Panc1 (cell line): ENCODE data around the gene URGCP. TPM values are rescaled to one million over a fixed set of nuclear protein-coding genes. Genes with fewer than 3 reads are reported as not detected.

Experiments
- ATAC-seq: fragments of 200-7000 bp; cut with Tn5 transposase; 2 replicates; pipeline ENCODE4 v1.9.1; 2020; ENCODE audit warnings: mild to moderate bottlenecking, moderate library complexity
- BruUV-seq: library from RNA; stranded (reverse); fragments of 400-500 nt; replicated peaks from 2 replicates; lab custom pipeline; 2021; lab: Mats Ljungman, UMichigan
- CTCF ChIA-PET: fragments of 300-600 bp; sonication (Branson Sonifier 250); formaldehyde crosslinking; loops from one replicate; lab custom pipeline; 2022; ENCODE audit warnings: antibody characterized with exemption; lab: Charles Lee
- POLR2A ChIA-PET: fragments of 300-600 bp; sonication (Branson Sonifier 250); formaldehyde crosslinking; loops from one replicate; lab custom pipeline; 2022; ENCODE audit warnings: antibody characterized with exemption; lab: Charles Lee
- DNase-seq: peaks from one replicate; pipeline ENCODE4 v3.0.0-alpha.2; 2010; ENCODE audit warnings: low read depth, low spot score
- H3K27ac ChIP-seq: 2 replicates; pipeline ENCODE4 v1.5.1; 2011; ENCODE audit warnings: mild to moderate bottlenecking, low read length, inconsistent platforms
- H3K27me3 ChIP-seq: fragments of 200-500 bp; sonication (Bioruptor generic); 2 replicates; pipeline ENCODE4 v1.6.0; 2014; ENCODE audit warnings: low read length, inconsistent platforms; ENCODE audit not compliant: control insufficient read depth, insufficient read depth
- H3K36me3 ChIP-seq: fragments of 200-500 bp; sonication (Bioruptor generic); 2 replicates; pipeline ENCODE4 v1.5.1; 2014; ENCODE audit warnings: inconsistent platforms, mild to moderate bottlenecking, low read length, moderate library complexity; ENCODE audit not compliant: control insufficient read depth, insufficient read depth
- H3K4me1 ChIP-seq: 2 replicates; pipeline ENCODE4 v1.5.1; 2011; ENCODE audit warnings: inconsistent platforms, mild to moderate bottlenecking, low read length, moderate library complexity; ENCODE audit not compliant: control insufficient read depth, insufficient read depth
- H3K4me3 ChIP-seq, 2 experiments: 2 replicates each; pipeline ENCODE4 v1.5.1; 2011 to 2012; ENCODE audit warnings: low read depth in 2 of 2, low read length in 2 of 2, mild to moderate bottlenecking in 2 of 2, inconsistent platforms in 1 of 2, moderate library complexity in 1 of 2
- H3K9me3 ChIP-seq: fragments of 200-500 bp; sonication (Bioruptor generic); 2 replicates; pipeline ENCODE4 v1.5.1; 2014; ENCODE audit warnings: low read depth, mild to moderate bottlenecking, inconsistent platforms, low read length, moderate library complexity; ENCODE audit not compliant: control insufficient read depth, insufficient read depth
- POLR2AphosphoS5 ChIP-seq: IDR thresholded peaks from 2 replicates; pipeline ENCODE4 v1.6.1; 2012; ENCODE audit warnings: mild to moderate bottlenecking, low read depth, low read length, moderate library complexity
- SIN3A ChIP-seq: IDR thresholded peaks from 2 replicates; pipeline ENCODE4 v1.6.1; 2012; ENCODE audit warnings: low read depth, mild to moderate bottlenecking, low read length, moderate library complexity, borderline replicate concordance; ENCODE audit not compliant: insufficient read depth
- TCF7L2 ChIP-seq: IDR thresholded peaks from 2 replicates; pipeline ENCODE4 v1.6.1; 2011; ENCODE audit warnings: mild to moderate bottlenecking, low read depth, low read length, inconsistent platforms
- in situ Hi-C: cut with HindIII; loops from 2 replicates; pipeline ENCODE4 v1.10.0; 2016; ENCODE audit warnings: low sequenced_read_pairs, low pct_unique_long_range_greater_than_20kb
- intact Hi-C: fragments of 100-400 bp; cut with micrococcal nuclease; formaldehyde crosslinking; loops from one replicate; pipeline ENCODE4 v1.10.0; 2022; ENCODE audit not compliant: unreplicated experiment
- total RNA-seq: library from RNA; stranded (reverse); gene quantifications from one replicate; pipeline ENCODE4 v1.2.1, GENCODE V29; 2021; ENCODE audit not compliant: unreplicated experiment
- TF ChIP-seq, protein P1 (sequence below), 2 experiments: IDR thresholded peaks; 2 replicates each; pipeline ENCODE4 v1.6.1; 2011 to 2012; ENCODE audit warnings: low read depth in 2 of 2, control low read depth in 1 of 2, low read length in 1 of 2, mild to moderate bottlenecking in 1 of 2, moderate library complexity in 1 of 2; ENCODE audit not compliant: insufficient read depth in 1 of 2
- TF ChIP-seq, protein P2 (sequence below): fragments of 450-650 bp; IDR thresholded peaks from 2 replicates; pipeline ENCODE4 v1.5.1; 2017; ENCODE audit warnings: mild to moderate bottlenecking

The URGCP gene
- total RNA-seq, 1 experiment from 2014 or later, result 34.3 TPM

DNA sequence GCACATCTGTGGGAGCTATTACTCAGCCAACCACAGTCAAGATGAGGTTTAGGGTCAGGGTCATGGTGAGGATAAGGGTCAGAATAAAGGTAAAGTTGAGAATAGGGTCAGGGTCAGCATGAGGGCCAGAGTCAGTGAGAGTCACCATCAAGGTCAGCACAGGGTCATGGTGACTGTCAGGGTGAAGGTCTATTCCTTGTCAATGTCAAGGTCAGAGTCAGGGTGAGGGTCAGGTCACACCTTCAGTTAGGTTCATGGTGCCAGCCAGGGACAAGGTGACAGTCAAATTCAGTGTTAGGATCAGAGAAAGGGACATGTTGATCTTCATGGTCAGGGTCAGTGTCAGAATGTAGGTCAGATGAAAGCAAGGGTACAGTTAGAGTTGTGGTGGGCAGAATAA lies 51.2 kb downstream of the URGCP start:
- Histone ChIP-seq H3K4me3 (no peak overlapping the region), H3K9me3 (no peaks in the 10 kb centered on the region), H3K4me1 (no peaks in the 10 kb centered on the region), H3K27ac (no peak overlapping the region), H3K36me3 (no peaks in the 10 kb centered on the region), H3K27me3 (no peaks in the 10 kb centered on the region)
- POLR2A ChIA-PET, result no interaction called here
- in situ Hi-C loops, result no loop called here
- intact Hi-C loops, result no loop called here
- BruUV-seq, result no TSS peak
- TF ChIP-seq TCF7L2 (no peak), SIN3A (no peak), POLR2AphosphoS5 (no peak)
- TF ChIP-seq, protein P1, sequence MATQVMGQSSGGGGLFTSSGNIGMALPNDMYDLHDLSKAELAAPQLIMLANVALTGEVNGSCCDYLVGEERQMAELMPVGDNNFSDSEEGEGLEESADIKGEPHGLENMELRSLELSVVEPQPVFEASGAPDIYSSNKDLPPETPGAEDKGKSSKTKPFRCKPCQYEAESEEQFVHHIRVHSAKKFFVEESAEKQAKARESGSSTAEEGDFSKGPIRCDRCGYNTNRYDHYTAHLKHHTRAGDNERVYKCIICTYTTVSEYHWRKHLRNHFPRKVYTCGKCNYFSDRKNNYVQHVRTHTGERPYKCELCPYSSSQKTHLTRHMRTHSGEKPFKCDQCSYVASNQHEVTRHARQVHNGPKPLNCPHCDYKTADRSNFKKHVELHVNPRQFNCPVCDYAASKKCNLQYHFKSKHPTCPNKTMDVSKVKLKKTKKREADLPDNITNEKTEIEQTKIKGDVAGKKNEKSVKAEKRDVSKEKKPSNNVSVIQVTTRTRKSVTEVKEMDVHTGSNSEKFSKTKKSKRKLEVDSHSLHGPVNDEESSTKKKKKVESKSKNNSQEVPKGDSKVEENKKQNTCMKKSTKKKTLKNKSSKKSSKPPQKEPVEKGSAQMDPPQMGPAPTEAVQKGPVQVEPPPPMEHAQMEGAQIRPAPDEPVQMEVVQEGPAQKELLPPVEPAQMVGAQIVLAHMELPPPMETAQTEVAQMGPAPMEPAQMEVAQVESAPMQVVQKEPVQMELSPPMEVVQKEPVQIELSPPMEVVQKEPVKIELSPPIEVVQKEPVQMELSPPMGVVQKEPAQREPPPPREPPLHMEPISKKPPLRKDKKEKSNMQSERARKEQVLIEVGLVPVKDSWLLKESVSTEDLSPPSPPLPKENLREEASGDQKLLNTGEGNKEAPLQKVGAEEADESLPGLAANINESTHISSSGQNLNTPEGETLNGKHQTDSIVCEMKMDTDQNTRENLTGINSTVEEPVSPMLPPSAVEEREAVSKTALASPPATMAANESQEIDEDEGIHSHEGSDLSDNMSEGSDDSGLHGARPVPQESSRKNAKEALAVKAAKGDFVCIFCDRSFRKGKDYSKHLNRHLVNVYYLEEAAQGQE (IDR thresholded peaks at IDR 0.05; ENCODE audit: insufficient read depth in 1 of 2, low read depth in 2 of 2, low read length in 1 of 2), result no peak
- TF ChIP-seq, protein P2, sequence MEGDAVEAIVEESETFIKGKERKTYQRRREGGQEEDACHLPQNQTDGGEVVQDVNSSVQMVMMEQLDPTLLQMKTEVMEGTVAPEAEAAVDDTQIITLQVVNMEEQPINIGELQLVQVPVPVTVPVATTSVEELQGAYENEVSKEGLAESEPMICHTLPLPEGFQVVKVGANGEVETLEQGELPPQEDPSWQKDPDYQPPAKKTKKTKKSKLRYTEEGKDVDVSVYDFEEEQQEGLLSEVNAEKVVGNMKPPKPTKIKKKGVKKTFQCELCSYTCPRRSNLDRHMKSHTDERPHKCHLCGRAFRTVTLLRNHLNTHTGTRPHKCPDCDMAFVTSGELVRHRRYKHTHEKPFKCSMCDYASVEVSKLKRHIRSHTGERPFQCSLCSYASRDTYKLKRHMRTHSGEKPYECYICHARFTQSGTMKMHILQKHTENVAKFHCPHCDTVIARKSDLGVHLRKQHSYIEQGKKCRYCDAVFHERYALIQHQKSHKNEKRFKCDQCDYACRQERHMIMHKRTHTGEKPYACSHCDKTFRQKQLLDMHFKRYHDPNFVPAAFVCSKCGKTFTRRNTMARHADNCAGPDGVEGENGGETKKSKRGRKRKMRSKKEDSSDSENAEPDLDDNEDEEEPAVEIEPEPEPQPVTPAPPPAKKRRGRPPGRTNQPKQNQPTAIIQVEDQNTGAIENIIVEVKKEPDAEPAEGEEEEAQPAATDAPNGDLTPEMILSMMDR, result no peak
- no peak for DNase-seq
- no peak for ATAC-seq
- CTCF ChIA-PET, result interaction anchor here (0.7 kb wide), 1 partner anchor 79 kb away, joined by 7 read pairs; no protein-coding TSS in a partner anchor

DNA sequence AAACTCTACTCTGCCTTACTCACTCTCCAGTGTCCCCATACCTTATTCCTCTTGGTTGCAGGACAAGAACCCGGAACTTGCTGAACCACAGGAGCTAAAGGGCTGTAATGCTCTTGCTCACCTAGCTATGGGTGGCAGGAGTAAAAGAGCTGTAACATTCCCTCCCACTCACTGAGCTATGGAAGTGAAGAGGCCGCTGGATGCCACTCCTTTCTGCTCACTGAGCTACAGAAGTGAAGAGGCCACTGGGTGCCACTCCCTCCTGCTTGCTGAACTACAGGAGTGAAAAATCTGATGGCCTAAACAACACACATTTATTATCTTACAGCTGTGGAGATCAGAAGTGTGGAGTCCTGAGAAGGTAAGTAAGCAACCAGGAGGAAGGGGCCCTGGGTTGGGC lies 54.6 kb downstream of the URGCP start:
- Histone ChIP-seq H3K4me3 (no peak overlapping the region), H3K36me3 (no peaks in the 10 kb centered on the region), H3K27me3 (no peaks in the 10 kb centered on the region), H3K4me1 (no peaks in the 10 kb centered on the region), H3K9me3 (no peaks in the 10 kb centered on the region), H3K27ac (no peak overlapping the region)
- ATAC-seq (no peak), DNase-seq (no peak)
- ChIA-PET CTCF (no interaction called here), POLR2A (no interaction called here)
- intact Hi-C loops, result no loop called here
- in situ Hi-C loops, result no loop called here
- TF ChIP-seq, protein P1 (IDR thresholded peaks at IDR 0.05; ENCODE audit: insufficient read depth in 1 of 2, low read depth in 2 of 2, low read length in 1 of 2), result no peak
- TF ChIP-seq POLR2AphosphoS5, result no peak
- TF ChIP-seq TCF7L2, result no peak
- TF ChIP-seq, protein P2, result no peak
- TF ChIP-seq SIN3A, result no peak
- BruUV-seq, result no TSS peak
